Measurements from ENCODE around the gene RNF212B.
"Not testable (repeated sequence)": the region's sequence is repeated elsewhere in the genome, so short reads cannot be mapped to it uniquely, and the experiment has no call there.

The RNF212B gene

GRCh38 chr14:23237772-23238594, at the start of gene RNF212B:
RNF212B (plus strand) TSS chr14:23237936; CDS start chr14:23240346, 2,410 bp downstream.
- DNase-seq (ENCODE audit: low spot score), result peak; percentile 93
- peak within 1 kb of the TSS; percentile 67 for H3K27ac ChIP-seq
- CTCF ChIA-PET, result interaction anchor here (0.6 kb wide), 2 partner anchors 24 to 30 kb away, joined by 3 read pairs; no protein-coding TSS in a partner anchor
- POLR2A ChIA-PET (ENCODE audit: low non-redundant PET), result no interaction called here
- TF ChIP-seq, protein P1, sequence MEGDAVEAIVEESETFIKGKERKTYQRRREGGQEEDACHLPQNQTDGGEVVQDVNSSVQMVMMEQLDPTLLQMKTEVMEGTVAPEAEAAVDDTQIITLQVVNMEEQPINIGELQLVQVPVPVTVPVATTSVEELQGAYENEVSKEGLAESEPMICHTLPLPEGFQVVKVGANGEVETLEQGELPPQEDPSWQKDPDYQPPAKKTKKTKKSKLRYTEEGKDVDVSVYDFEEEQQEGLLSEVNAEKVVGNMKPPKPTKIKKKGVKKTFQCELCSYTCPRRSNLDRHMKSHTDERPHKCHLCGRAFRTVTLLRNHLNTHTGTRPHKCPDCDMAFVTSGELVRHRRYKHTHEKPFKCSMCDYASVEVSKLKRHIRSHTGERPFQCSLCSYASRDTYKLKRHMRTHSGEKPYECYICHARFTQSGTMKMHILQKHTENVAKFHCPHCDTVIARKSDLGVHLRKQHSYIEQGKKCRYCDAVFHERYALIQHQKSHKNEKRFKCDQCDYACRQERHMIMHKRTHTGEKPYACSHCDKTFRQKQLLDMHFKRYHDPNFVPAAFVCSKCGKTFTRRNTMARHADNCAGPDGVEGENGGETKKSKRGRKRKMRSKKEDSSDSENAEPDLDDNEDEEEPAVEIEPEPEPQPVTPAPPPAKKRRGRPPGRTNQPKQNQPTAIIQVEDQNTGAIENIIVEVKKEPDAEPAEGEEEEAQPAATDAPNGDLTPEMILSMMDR (conservative IDR thresholded peaks at IDR 0.05; ENCODE audit: low read depth), result no peak

GRCh38 chr14:23193432-23193831, 44.3 kb upstream of the RNF212B start:
- TF ChIP-seq, protein P1 (conservative IDR thresholded peaks at IDR 0.05; ENCODE audit: low read depth), result no peak
- DNase-seq (ENCODE audit: low spot score), result no peak
- ChIA-PET POLR2A (ENCODE audit: low non-redundant PET) (no interaction called here), CTCF (interaction anchor here (1.8 kb wide), 1 partner anchor 73 kb away, joined by 6 read pairs; no protein-coding TSS in a partner anchor)
- H3K27ac ChIP-seq, result no peak overlapping the region

GRCh38 chr14:23195552-23196101, 42.1 kb upstream of the RNF212B start:
- CTCF ChIA-PET, result no interaction called here
- DNase-seq (ENCODE audit: low spot score), result no peak

GRCh38 chr14:23196487-23196886, 41.2 kb upstream of the RNF212B start:
- POLR2A ChIA-PET (ENCODE audit: low non-redundant PET); DNase-seq (ENCODE audit: low spot score); H3K27ac ChIP-seq; CTCF ChIA-PET: not testable (repeated sequence)

More at GRCh38 chr14:23195552-23196101, 42.1 kb upstream of the RNF212B start:
- POLR2A ChIA-PET (ENCODE audit: low non-redundant PET), result no interaction called here
- no peak overlapping the region for H3K27ac ChIP-seq
- TF ChIP-seq, protein P1 (conservative IDR thresholded peaks at IDR 0.05; ENCODE audit: low read depth), result no peak

GRCh38 chr14:23199141-23199540, 38.6 kb upstream of the RNF212B start:
- H3K27ac ChIP-seq; DNase-seq (ENCODE audit: low spot score): not testable (repeated sequence)
- ChIA-PET POLR2A (ENCODE audit: low non-redundant PET) (interaction anchor here (0.5 kb wide), 1 partner anchor 97 kb away, joined by 4 read pairs; no protein-coding TSS in a partner anchor), CTCF (interaction anchor here (0.7 to 1.5 kb wide), 2 partner anchors 9 to 78 kb away, joined by 3 to 4 read pairs; no protein-coding TSS in a partner anchor)

- TF ChIP-seq, protein P1 (conservative IDR thresholded peaks at IDR 0.05; ENCODE audit: low read depth), result no peak
- no peak for DNase-seq (ENCODE audit: low spot score)
- H3K27ac ChIP-seq, result no peak overlapping the region
- CTCF ChIA-PET, result interaction anchor here (0.6 kb wide), 1 partner anchor 41 kb away, joined by 3 read pairs; no protein-coding TSS in a partner anchor
- POLR2A ChIA-PET (ENCODE audit: low non-redundant PET), result no interaction called here
Observed at GRCh38 chr14:23202001-23202400, 35.7 kb upstream of the RNF212B start.

DNA sequence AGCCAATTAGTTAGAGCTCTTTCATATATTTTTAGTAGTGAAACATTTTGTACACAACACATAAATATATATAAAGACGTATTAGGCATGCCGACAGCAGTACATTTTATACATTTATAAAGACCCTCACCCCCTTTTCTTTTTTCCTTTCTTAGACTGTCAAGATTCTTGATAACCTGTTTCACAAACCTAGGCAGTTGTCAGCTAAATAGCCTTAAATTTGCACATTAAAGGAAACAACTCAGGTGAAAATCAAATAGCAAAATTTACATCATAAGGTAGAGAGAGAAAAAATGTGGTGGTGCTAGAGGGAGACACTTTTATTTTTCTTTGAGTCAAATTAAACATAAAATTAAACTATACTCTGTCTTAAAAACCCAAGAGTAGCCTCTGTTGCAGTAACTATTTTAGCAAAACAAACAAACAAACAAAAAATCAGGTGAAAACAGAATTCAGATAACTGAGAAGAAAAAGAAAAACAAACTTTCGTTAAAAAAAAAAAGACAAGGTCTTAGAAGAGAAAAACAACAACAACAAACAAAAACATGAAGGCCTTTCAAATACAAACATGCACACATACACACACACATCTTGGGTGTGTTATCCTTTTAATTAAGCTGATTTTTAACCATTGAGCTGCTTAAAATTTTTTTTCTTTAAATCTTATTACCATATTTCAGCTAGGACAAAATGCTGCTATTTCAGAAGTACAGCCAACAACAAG, 31.2 kb upstream of the RNF212B start:
- no peak for DNase-seq (ENCODE audit: low spot score)
- CTCF ChIA-PET, result interaction anchor here (0.5 to 1.2 kb wide), 5 partner anchors 20 to 709 kb away, joined by 3 to 6 read pairs (median 3); no protein-coding TSS in a partner anchor
- TF ChIP-seq, protein P1 (conservative IDR thresholded peaks at IDR 0.05; ENCODE audit: low read depth), result no peak
- no peak overlapping the region for H3K27ac ChIP-seq
- POLR2A ChIA-PET (ENCODE audit: low non-redundant PET), result no interaction called here

Data from RWPE1 (cell line).